ENCODE data around the gene PARS2.

GRCh38 chr1:54724771-54725170, 39.6 kb downstream of the PARS2 start:
- TF ChIP-seq EGR1 (IDR thresholded peaks at IDR 0.05) (no peak), NFIC (IDR thresholded peaks at IDR 0.05) (no peak), YY1 (IDR thresholded peaks at IDR 0.05; ENCODE audit: low read depth) (no peak), CEBPB (IDR thresholded peaks at IDR 0.05) (no peak), ZBTB7A (IDR thresholded peaks at IDR 0.05; ENCODE audit: low read depth) (no peak), CREB1 (IDR thresholded peaks at IDR 0.05; ENCODE audit: low read depth) (no peak), MAX (IDR thresholded peaks at IDR 0.05) (no peak), RAD21 (IDR thresholded peaks at IDR 0.05; ENCODE audit: low read depth) (no peak)
